Astrocyte (in vitro differentiated cells and primary cell): ENCODE data around the gene ATG13. TPM values are rescaled to one million over a fixed set of nuclear protein-coding genes. Genes with fewer than 3 reads are reported as not detected.
"Not testable (repeated sequence)": the region's sequence is repeated elsewhere in the genome, so short reads cannot be mapped to it uniquely, and the experiment has no call there.

ENCODE experiments used
- DNase-seq: peaks from one replicate; pipeline ENCODE4 v3.0.0-alpha.2; 2010; ENCODE audit warnings: low read depth
- FAIRE-seq: peaks from 2 replicates; lab custom pipeline; 2011; peaks lifted over from hg19 to GRCh38; lab: Jason Lieb, UNC
- H2AFZ ChIP-seq: 2 replicates; pipeline ENCODE4 v1.6.0; 2012; ENCODE audit warnings: low read depth, low read length, inconsistent platforms
- H3K27ac ChIP-seq: 2 replicates; pipeline ENCODE4 v1.5.1; 2011; ENCODE audit warnings: low read depth, low read length, inconsistent platforms
- H3K27me3 ChIP-seq: 2 replicates; pipeline ENCODE4 v1.6.0; 2011; ENCODE audit warnings: low read length, inconsistent platforms; ENCODE audit not compliant: insufficient read depth
- H3K36me3 ChIP-seq: 2 replicates; pipeline ENCODE4 v1.5.1; 2011; ENCODE audit warnings: low read length, inconsistent platforms; ENCODE audit not compliant: insufficient read depth
- H3K4me1 ChIP-seq: 2 replicates; pipeline ENCODE4 v1.5.1; 2011; ENCODE audit warnings: low read length, inconsistent platforms; ENCODE audit not compliant: insufficient read depth
- H3K4me2 ChIP-seq: 2 replicates; pipeline ENCODE4 v1.6.0; 2012; ENCODE audit warnings: low read length, inconsistent platforms
- H3K4me3 ChIP-seq: 2 replicates; pipeline ENCODE4 v1.5.1; 2011; ENCODE audit warnings: low read depth, mild to moderate bottlenecking, low read length, inconsistent platforms; ENCODE audit not compliant: insufficient read depth
- H3K79me2 ChIP-seq: 2 replicates; pipeline ENCODE4 v1.6.0; 2012; ENCODE audit warnings: mild to moderate bottlenecking, low read length, inconsistent platforms; ENCODE audit not compliant: insufficient read depth
- H3K9ac ChIP-seq: 2 replicates; pipeline ENCODE4 v1.6.0; 2012; ENCODE audit warnings: mild to moderate bottlenecking, low read length, inconsistent platforms
- H3K9me3 ChIP-seq: 2 replicates; pipeline ENCODE4 v1.5.1; 2012; ENCODE audit warnings: low read depth, mild to moderate bottlenecking, low read length, inconsistent platforms; ENCODE audit not compliant: insufficient read depth
- H4K20me1 ChIP-seq: 2 replicates; pipeline ENCODE4 v1.6.0; 2012; ENCODE audit warnings: low read length, inconsistent platforms; ENCODE audit not compliant: insufficient read depth
- H3K27ac Mint-ChIP-seq: one replicate; pipeline ENCODE4 v1.8.0; 2021; ENCODE audit warnings: mild to moderate bottlenecking, mixed read lengths; ENCODE audit not compliant: unreplicated experiment
- H3K27me3 Mint-ChIP-seq: one replicate; pipeline ENCODE4 v1.8.0; 2021; ENCODE audit warnings: low read depth, mixed read lengths; ENCODE audit not compliant: unreplicated experiment
- H3K36me3 Mint-ChIP-seq: one replicate; pipeline ENCODE4 v1.8.0; 2021; ENCODE audit warnings: low read depth, mixed read lengths; ENCODE audit not compliant: unreplicated experiment
- H3K4me1 Mint-ChIP-seq: one replicate; pipeline ENCODE4 v1.8.0; 2021; ENCODE audit warnings: low read depth, mixed read lengths; ENCODE audit not compliant: unreplicated experiment
- H3K4me3 Mint-ChIP-seq: one replicate; pipeline ENCODE4 v1.8.0; 2021; ENCODE audit warnings: mild to moderate bottlenecking, moderate library complexity, mixed read lengths; ENCODE audit not compliant: unreplicated experiment
- H3K9me3 Mint-ChIP-seq: one replicate; pipeline ENCODE4 v1.8.0; 2021; ENCODE audit warnings: mild to moderate bottlenecking, mixed read lengths; ENCODE audit not compliant: unreplicated experiment
- CTCF ChIP-seq: IDR thresholded peaks from 2 replicates; pipeline ENCODE4 v1.5.1; 2011; ENCODE audit warnings: low read depth, mild to moderate bottlenecking, inconsistent platforms, low read length, moderate library complexity; ENCODE audit not compliant: insufficient read depth
- EZH2 ChIP-seq: IDR thresholded peaks from 2 replicates; pipeline ENCODE4 v1.6.1; 2012; ENCODE audit warnings: mild to moderate bottlenecking, low read length, inconsistent platforms; ENCODE audit not compliant: insufficient read depth
- total RNA-seq: library from RNA; stranded (reverse); gene quantifications from 2 replicates; pipeline ENCODE4 v1.2.1, GENCODE V29; 2021

The ATG13 gene
- total RNA-seq, 1 donor from 2014 or later, result 116 TPM

- Mint-ChIP-seq H3K27ac (no peak overlapping the region), H3K27me3 (no peaks in the 10 kb centered on the region), H3K4me3 (no peak overlapping the region), H3K9me3 (no peaks in the 10 kb centered on the region), H3K4me1 (peaks cover 16% of the 10 kb centered on the region), H3K36me3 (peaks cover 17% of the 10 kb centered on the region)
- Histone ChIP-seq H3K79me2 (peaks cover 66% of the 10 kb centered on the region), H3K9me3 (no peaks in the 10 kb centered on the region), H3K4me3 (no peak overlapping the region), H3K9ac (no peak overlapping the region), H3K36me3 (peaks cover 36% of the 10 kb centered on the region), H3K27ac (no peak overlapping the region), H3K27me3 (no peaks in the 10 kb centered on the region), H4K20me1 (peaks cover 31% of the 10 kb centered on the region), H3K4me2 (no peak overlapping the region), H3K4me1 (peaks cover 9% of the 10 kb centered on the region), H2AFZ (no peak overlapping the region)
- FAIRE-seq (no peak), DNase-seq (no peak)
- TF ChIP-seq EZH2 (no peak), CTCF (no peak)
Observed at GRCh38 chr11:46705070-46705688, 87.8 kb downstream of the ATG13 start.

- TF ChIP-seq CTCF (no peak), EZH2 (no peak)
- FAIRE-seq (no peak), DNase-seq (no peak)
- peaks cover 17% of the 10 kb centered on the region for H3K36me3 Mint-ChIP-seq
- H3K4me1 Mint-ChIP-seq, result peaks cover 24% of the 10 kb centered on the region
- H3K4me3 Mint-ChIP-seq, result peak overlapping the region; percentile 11
- no peak overlapping the region for H3K4me3 ChIP-seq
- peaks cover 31% of the 10 kb centered on the region for H4K20me1 ChIP-seq
- no peaks in the 10 kb centered on the region for H3K9me3 Mint-ChIP-seq
- no peaks in the 10 kb centered on the region for H3K27me3 ChIP-seq
- H3K9ac ChIP-seq, result no peak overlapping the region
- peaks cover 52% of the 10 kb centered on the region for H3K79me2 ChIP-seq
- peaks cover 36% of the 10 kb centered on the region for H3K36me3 ChIP-seq
- H3K27me3 Mint-ChIP-seq, result no peaks in the 10 kb centered on the region
- no peaks in the 10 kb centered on the region for H3K9me3 ChIP-seq
- H3K27ac ChIP-seq, result no peak overlapping the region
- H3K27ac Mint-ChIP-seq, result no peak overlapping the region
- H3K4me2 ChIP-seq, result no peak overlapping the region
- H3K4me1 ChIP-seq, result peaks cover 15% of the 10 kb centered on the region
- H2AFZ ChIP-seq, result no peak overlapping the region
Observed at GRCh38 chr11:46706886-46707285, 89.5 kb downstream of the ATG13 start.

GRCh38 chr11:46709351-46709750, 92.0 kb downstream of the ATG13 start:
- H3K27me3 Mint-ChIP-seq, result not testable (repeated sequence)

More at GRCh38 chr11:46709351-46709750, 92.0 kb downstream of the ATG13 start:
- not testable (repeated sequence) for FAIRE-seq, H3K4me3 ChIP-seq, H3K27ac ChIP-seq, H3K27ac Mint-ChIP-seq, H3K4me2 ChIP-seq, H3K9ac ChIP-seq, H3K4me3 Mint-ChIP-seq, H3K27me3 ChIP-seq, H3K9me3 Mint-ChIP-seq, H2AFZ ChIP-seq, H3K9me3 ChIP-seq, DNase-seq
- peaks cover 14% of the 10 kb centered on the region for H3K4me1 Mint-ChIP-seq
- Histone ChIP-seq H3K36me3 (peaks cover 18% of the 10 kb centered on the region), H4K20me1 (peaks cover 18% of the 10 kb centered on the region), H3K4me1 (peaks cover 18% of the 10 kb centered on the region), H3K79me2 (peaks cover 29% of the 10 kb centered on the region)
- peaks cover 10% of the 10 kb centered on the region for H3K36me3 Mint-ChIP-seq
